GM19240 (cell line): ENCODE results near the gene PTPRG.

Source experiments
- DNase-seq: peaks from one replicate; pipeline ENCODE4 v3.0.0; 2011; ENCODE audit warnings: low spot score; ENCODE audit not compliant: insufficient read length

Gene PTPRG

DNA sequence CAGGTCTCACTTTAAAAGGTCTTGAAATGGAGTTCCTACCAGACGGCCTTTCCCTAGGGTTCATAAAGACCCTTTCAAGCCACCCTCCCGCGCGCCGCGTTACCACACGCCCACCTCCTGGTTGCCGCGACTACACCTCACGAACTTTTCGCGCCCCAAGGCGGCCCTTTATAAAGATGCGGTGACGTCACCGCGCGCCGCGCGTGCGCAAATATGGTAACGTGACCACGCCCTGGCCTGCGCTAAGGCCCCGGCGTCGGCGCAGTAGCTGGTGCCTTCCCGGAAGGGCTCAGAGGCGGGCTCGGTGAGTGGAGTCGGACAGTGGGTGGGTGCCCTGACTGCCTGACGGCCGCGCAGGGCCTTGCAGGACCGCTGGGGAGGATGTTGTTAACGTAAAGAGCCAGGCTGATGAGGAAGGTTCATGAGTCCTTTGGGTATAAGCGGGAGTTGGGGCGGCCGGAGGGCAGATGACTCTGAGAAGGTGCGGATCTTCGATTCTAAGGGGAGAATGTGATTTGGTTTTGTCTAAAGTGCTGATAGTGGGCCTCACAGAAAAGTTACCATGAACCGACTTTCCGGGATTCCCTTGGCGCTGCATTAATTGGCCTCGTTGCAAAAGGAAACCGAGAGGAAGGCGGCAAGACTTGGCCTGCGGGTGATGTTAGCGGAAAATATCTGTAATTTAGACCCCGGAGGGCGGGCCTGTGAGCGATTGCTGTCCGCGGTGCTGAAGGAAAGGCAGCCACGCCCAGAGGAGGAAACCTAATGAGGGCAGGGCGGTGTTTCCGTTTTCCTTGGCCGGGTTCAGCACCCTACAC, 757.6 kb downstream of the PTPRG start:
- DNase-seq, result no peak

DNA sequence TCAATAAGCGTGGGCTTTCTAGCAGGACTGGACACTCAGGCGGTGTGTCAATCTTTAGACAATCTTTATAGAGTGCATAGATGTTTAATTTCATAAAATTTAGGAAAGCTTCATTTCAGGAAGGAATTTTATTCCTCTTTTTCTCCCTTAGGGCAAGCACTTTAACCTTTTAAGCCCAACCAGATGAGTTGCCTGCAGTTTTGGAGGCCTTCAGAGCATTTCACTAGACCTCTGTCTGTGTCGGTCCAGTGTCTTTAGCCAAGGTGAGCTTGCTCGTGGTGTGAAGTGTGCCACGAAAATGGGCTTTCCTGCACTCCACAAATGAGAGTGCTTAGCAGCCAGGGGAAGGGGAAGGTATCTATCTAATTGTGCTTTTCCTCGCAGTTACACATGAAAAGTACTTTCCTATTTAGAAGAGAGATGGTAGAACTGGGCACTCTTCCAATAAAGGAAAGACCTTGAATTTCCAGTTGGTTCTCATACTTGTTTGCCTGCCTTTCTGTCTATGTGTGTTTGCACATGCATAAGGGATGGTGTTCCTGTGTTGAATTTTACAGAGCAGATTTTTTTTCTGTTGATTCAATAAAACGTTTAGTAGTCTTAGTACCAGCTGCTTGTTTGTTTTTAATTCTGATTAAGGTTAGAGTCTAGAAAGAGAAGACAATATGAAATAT, 758.3 kb downstream of the PTPRG start:
- DNase-seq, result no peak

DNA sequence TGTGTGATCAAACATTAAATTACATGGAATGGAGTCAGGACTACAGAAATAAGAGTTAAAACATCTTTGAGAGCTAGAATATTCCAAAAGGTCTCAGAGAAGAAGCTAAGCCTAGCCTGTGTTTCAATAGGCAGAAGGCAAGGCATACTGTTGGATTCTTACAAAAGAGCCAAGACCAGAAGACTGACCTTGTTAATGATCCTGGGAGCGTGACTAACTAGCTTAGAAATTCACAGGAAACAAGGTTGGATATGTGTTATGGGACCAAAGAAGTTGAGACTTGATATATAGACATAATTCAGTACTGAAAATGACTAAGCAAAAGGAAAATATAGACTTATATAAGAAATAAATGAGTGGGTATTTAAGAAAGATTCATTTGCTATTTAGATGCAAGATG, 761.9 kb downstream of the PTPRG start:
- DNase-seq, result no peak

DNA sequence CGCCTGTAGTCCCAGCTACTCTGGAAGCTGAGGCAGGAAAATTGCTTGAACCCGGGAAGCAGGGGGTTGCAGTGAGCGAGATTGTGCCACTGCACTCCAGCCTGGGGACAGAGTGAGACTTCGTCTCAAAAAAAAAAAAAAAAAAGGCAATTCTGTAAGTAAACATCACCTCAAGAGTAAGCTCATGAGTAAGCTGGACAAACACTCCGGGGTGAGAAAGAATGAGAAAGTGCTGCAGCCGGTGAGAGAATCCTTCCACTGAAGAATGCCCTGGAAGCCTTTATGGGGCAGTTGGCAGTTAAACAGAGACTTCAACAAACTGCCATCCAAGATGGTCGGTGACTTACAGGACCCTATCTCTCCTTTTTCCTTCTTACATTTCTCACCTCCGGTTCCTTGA, 764.5 kb downstream of the PTPRG start:
- DNase-seq, result no peak

DNA sequence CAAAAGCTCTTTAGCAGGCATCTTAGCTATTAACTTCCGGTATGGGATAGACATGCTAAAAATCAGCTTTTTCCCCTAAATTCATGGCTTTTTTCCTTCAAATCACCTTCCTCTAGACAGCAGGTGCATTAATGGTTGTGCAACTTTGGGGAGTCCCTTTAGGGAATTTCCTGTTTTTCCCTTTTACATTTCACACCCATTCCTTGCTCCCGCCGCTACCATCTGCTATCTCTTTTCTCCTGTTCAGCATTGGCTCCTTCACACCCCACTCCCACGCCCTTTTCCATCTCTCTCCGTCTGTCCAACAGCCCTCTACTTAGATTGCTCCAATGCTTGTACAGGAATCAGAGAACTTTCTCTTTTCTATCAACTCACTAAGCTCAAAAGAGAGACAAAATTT, 768.6 kb downstream of the PTPRG start:
- no peak for DNase-seq

DNA sequence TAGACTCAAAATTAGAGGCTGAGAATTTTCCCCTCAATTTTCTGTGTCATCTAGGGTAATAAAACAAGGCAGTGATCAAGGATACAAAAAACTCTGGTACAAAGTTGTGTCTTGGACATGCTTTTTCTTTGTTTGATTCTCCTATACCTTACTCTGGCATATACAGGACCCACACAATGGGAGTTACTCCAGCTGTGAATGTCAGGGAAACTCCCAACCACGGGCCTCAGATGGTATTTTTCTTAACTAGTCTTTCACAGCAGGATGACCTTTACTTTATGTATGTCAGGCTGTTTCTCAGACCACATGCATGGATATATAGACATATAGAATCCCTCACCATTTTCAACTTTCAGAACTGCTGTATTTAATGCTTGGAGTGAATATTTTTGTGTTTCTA, 770.6 kb downstream of the PTPRG start:
- DNase-seq, result no peak

DNA sequence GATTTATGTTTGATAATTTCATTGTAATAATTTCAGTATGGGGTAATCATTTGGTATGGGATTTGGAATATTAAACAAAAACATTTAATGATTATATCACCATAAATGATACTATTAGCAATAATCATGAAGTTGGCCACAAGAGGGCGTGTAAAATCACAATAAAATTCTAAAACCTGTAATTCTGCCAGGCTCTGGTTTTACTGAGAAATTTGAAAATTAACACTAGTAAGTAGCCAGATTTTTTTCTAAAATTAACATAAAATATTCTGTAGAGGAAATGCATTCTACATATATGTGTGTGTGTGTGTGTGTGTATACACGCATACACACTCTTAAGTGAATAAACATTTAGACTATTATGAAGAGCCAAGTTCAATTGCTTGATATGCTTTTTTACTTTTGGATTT, 771.5 kb downstream of the PTPRG start:
- no peak for DNase-seq

DNA sequence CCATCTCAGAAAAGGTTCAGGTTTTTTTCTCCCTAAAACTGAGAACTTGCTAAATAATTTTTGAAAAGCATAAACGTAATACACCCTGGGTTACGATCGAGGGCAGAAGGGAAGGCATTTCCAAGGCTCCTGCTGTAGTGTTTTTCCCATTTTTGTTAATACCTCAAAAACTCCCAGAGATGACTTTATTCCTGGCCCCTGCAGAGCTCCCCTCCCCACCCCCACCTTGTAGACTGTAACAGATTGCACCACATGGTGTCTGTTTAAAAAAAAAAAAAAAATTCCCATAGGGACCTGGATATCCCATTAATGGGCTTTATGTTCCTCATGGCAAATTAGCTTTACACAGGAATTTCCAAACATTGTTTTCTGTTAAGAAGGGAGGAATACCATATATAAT, 773.8 kb downstream of the PTPRG start:
- no peak for DNase-seq

DNA sequence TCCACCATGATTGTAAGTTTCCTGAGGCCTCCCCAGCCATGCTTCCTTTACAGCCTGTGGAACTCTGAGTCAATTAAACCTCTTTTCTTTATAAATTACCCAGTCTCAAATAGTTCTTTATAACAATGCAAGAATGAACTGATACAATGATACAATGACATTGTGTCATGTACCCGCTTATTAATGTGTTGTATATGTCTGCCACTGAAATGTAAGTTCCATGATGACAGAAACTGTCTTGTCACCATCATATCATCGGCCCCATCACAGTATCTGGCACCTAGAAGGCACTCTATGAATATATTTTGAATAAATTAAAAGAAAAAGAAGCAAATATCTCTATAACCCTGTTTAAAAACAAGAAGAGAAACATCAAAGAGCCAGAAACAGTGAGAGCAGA, 782.4 kb downstream of the PTPRG start:
- no peak for DNase-seq
